HG03139 (cell line): ENCODE results near the gene RCBTB1.
A peak's percentile ranks its signal among the peaks of the same experiment; 100 is the strongest.
"Not testable (repeated sequence)": the region's sequence is repeated elsewhere in the genome, so short reads cannot be mapped to it uniquely, and the experiment has no call there.

ENCODE experiments used
- ATAC-seq: cut with Tn5 transposase; IDR thresholded peaks from one replicate; pipeline ENCODE4 v1.9.1; 2021; ENCODE audit not compliant: unreplicated experiment

Gene RCBTB1

DNA sequence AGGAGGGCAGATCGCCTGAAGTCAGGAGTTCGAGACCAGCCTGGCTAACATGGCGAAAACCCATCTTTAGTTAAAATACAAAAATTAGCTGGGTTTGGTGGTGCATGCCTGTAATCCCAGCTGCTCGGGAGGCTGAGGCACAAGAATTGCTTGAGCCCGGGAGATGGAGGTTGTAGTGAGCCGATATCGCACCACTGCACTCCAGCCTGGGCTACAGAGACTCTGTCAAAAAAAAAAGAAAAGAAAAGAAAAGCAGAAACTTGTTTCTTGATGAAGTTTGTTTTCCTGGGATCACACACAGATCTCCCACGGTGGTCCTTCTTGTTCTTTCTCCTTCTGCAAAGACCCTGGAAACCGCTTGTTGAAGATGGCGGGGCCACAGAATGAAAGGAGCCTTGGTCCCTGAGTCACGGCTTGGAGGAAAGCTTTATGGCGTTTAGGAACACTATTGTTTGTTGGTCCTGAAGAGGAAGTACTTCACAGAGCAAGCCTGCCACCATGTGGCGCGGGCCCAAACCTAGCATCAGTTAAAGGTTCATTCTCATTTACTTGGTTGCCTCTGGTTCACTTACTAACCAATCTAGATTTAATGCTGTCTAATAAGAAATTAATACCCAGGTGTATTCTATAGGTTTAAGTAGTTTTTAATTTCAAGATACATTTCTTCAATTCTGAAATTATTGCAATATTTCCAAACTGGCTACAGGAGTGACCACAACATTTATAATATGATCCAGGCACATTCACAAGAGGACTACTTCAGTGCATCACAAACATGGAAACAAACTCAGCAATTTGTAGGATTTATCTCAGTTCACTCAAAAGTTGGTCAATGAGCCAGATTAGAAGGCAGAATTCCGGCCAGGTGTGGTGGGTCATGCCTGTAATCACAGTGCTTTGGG lies 21.6 kb upstream of the RCBTB1 start:
- ATAC-seq: peak; percentile 90

GRCh38 chr13:49604570-49604969 lies 19.2 kb upstream of the RCBTB1 start:
- no peak for ATAC-seq

DNA sequence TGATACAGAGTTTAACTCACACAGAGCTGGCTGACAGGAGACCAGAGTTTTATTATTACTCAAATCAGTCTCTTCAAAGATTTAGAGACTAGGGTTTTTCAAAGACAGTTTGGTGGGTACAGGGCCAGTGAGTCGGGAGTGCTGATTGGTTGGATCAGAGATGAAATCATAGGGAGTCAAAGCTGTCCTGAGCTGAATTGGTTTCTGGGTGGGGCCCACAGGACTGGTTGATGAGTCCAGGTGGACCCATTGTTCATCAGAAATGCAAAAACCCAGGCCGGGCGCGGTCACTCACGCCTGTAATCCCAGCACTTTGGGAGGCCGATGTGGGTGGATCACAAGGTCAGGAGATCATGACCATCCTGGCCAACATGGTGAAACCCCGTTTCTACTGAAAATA lies 17.3 kb upstream of the RCBTB1 start:
- not testable (repeated sequence) for ATAC-seq

GRCh38 chr13:49602005-49602404 lies 16.6 kb upstream of the RCBTB1 start:
- ATAC-seq: no peak

GRCh38 chr13:49597043-49597641 lies 11.8 kb upstream of the RCBTB1 start:
- ATAC-seq: no peak

- ATAC-seq: no peak
Measured at GRCh38 chr13:49596221-49596620, 10.9 kb upstream of the RCBTB1 start.

GRCh38 chr13:49594576-49594975 lies 9.2 kb upstream of the RCBTB1 start:
- ATAC-seq: no peak

DNA sequence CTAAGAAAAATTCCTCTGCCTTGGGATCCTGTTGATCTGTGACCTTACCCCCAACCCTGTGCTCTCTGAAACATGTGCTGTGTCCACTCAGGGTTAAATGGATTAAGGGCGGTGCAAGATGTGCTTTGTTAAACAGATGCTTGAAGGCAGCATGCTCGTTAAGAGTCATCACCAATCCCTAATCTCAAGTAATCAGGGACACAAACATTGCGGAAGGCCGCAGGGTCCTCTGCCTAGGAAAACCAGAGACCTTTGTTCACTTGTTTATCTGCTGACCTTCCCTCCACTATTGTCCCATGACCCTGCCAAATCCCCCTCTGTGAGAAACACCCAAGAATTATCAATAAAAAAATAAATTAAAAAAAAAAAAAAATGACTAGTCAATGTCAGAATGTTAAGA lies 8.5 kb upstream of the RCBTB1 start:
- ATAC-seq: not testable (repeated sequence)

DNA sequence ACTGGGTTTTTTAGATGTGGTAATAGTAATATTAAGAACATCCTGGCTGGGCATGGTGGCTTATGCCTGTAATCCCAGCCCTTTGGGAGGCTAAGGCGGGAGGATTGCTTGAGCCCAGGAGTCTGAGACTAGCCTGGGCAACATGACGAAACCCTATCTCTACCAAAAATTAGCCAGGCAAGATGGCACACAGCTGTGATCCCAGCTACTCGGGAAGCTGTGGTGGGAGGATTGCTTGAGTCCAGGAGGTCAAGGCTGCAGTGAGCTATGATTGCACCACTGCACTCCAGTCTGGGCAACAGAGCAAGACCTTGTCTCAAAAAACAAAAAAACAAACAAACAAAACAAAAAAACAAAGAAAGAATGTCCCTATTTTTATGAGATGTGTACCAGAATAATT lies 5.4 kb upstream of the RCBTB1 start:
- not testable (repeated sequence) for ATAC-seq

DNA sequence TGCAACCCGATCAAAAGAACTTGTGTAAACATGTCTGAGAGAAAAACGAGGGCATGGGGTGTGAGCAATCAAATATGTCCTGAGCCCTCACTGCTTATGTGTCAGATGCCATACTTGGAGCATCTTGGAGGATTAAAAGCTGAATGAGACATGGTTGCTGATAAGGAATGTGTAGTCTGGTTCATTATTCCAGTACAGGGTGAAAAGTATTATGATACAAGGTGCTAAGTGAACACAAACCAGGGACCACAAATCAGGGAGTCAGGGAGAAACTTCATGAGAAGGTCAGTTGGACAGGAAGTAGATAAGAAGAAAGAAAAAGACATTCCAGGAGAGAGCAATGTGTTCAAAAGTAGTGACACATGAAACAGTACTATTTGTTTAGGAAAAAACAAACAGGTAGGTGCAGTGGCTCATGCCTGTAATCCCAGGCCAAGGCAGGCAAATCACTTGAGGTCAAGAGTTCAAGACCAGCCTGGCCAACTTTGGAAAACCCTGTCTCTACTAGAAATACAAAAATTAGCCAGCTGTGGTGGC lies 2.0 kb upstream of the RCBTB1 start:
- no peak for ATAC-seq

DNA sequence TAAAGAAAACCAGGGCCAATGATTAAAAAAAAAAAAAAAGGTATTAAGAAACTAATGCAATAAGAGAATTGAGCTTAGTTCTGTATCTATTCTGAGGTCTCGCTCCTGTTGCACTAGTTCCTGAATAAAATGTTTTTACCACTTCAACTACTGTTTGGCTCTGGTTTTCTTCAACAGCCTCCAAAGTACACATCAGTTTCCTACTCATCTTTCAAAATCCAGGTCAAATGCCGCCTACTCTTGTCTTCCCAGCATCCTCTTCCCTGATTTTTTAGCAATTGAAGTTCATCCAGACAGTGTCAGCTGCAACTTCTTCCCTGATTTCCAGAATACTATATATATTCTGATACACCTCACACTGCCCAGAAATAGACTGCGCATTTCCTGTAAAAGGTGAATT lies 1.4 kb upstream of the RCBTB1 start:
- ATAC-seq: no peak

DNA sequence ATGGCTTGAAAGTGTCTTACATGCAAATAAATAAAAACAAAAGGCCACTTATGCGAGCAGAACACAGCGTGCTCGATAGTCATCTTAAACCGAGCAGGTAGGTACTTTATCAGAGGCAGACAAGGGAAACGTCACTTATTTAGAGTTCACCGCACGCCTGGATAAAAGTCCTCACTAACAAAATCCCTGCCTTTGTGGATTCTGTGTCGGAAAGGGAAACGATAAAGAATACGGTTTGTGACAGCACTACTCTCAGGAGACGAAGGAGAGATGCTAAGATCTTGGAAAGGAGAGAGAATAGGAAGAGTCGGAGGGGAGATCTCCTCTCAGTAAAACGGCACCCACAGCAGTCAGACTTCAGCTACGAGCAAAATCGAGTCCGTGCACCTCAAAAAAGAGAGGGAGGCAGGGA lies 581 bp downstream of the RCBTB1 start:
- peak; percentile 2 for ATAC-seq

DNA sequence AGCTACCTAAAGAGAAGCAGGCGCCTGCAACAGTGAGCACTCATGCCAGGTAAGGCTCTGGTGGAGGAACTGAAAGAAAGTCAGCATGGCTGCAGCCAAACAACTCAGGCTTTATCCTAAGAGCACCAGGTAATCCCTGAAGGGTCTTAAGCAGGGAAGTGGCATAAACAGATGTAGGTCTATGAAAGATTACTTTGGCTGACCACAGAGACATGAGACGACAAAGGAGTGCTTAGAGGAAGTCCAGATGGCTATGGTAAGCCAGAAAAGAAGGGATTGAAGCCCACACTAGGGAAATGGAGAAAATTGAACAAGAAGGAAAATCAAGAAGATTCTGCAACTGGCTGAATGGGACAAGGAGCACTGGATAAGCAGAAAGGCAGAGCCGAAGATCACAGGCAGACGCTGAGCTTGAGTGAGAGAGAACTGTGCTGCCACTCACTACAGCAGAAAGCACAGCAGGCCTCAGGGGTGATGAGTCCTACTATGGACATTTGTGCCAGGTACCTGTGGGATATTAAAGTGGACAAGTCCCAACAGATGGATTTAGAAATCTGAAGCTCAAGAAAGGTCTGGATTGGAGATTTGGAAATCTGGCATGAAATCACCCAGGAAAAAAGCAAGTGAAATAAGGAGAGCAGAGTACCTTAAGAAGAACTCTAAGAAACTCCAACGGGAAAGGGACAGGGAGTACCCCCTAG lies 4.2 kb downstream of the RCBTB1 start:
- ATAC-seq: no peak

GRCh38 chr13:49579501-49579900 lies 5.9 kb downstream of the RCBTB1 start:
- no peak for ATAC-seq

DNA sequence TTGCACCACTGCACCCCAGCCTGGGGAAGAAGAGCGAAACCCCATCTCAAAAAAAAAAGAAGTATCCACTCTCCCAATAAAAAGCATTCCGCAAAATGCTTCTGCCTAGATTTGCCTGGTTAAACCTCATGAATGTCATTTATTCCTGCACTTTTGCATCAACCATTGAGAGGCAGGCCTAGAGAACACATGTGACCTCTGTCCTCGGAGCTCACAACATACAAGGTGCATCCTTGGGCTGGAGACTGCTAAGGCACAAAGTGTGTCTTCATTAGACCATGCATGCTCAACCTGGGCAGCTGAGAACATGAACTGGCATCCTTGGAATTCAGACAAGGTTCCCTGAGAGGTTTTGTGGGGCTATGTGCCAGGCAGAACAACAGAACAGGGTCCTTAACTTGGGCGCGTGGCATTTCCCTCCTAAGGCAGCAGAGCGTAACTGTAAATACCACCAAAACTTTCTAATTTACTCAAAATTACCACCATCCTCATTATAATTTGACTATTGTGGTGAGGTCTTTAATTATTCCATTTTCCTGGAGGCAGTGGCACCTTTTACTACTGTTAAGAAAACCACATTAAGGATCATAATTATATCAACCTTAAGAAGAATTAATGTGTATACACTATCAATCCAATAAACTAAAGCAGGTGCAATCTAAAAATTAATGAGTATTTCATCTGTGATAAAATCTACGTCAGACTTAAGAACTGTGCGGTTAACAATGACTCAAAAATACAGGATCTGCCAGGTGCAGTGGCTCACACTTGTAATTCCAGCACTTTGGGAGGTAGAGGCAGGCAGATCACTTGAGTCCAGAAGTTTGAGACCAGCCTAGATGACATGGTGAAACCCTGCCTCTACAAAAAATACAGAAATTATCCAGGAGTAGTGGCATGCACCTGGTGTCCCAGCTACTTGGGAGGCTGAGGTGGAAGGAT lies 13.8 kb downstream of the RCBTB1 start:
- ATAC-seq: no peak

GRCh38 chr13:49569993-49570689 lies 15.2 kb downstream of the RCBTB1 start:
- no peak for ATAC-seq

GRCh38 chr13:49567491-49567890 lies 17.9 kb downstream of the RCBTB1 start:
- no peak for ATAC-seq

GRCh38 chr13:49566461-49566860 lies 18.9 kb downstream of the RCBTB1 start:
- no peak for ATAC-seq

- ATAC-seq: not testable (repeated sequence)
Measured at GRCh38 chr13:49565461-49565860, 19.9 kb downstream of the RCBTB1 start.

- no peak for ATAC-seq
Measured at GRCh38 chr13:49563516-49563915, 21.8 kb downstream of the RCBTB1 start.
